Endothelial cell of umbilical vein (primary cell): ENCODE data around the gene MC4R. TPM values are rescaled to one million over a fixed set of nuclear protein-coding genes. Genes with fewer than 3 reads are reported as not detected.
"Not testable (repeated sequence)": the region's sequence is repeated elsewhere in the genome, so short reads cannot be mapped to it uniquely, and the experiment has no call there.

Experiments used
- Bru-seq: library from RNA; stranded (reverse); fragments of 400-500 nt; gene quantifications from one replicate; lab custom pipeline; 2021; lab: Mats Ljungman, UMichigan
- BruChase-seq, 2 experiments: library from RNA; stranded (reverse); fragments of 400-500 nt; gene quantifications; one replicate each; lab custom pipeline; 2021; lab: Mats Ljungman, UMichigan
- BruUV-seq: library from RNA; stranded (reverse); fragments of 400-500 nt; replicated peaks from 2 replicates; lab custom pipeline; 2021; lab: Mats Ljungman, UMichigan
- CTCF ChIA-PET: fragments of 300-600, 350-600 bp; sonication (Branson Sonifier 250); formaldehyde crosslinking; loops from one replicate; lab custom pipeline; 2021; ENCODE audit warnings: antibody characterized with exemption, inconsistent platforms; lab: Charles Lee
- POLR2A ChIA-PET: fragments of 300-600, 350-600 bp; sonication (Branson Sonifier 250); formaldehyde crosslinking; loops from one replicate; lab custom pipeline; 2021; ENCODE audit warnings: antibody characterized with exemption, inconsistent platforms; lab: Charles Lee
- DNase-seq: peaks from one replicate; pipeline ENCODE4 v3.0.0-alpha.2; 2011; ENCODE audit warnings: low read depth, low spot score
- FAIRE-seq: peaks from 2 replicates; lab custom pipeline; 2011; peaks lifted over from hg19 to GRCh38; lab: Jason Lieb, UNC
- H2AFZ ChIP-seq: 2 replicates; pipeline ENCODE4 v1.6.0; 2012; ENCODE audit warnings: low read depth, low read length, control low read depth, inconsistent platforms
- H3K27ac ChIP-seq: 2 replicates; pipeline ENCODE4 v1.5.1; 2011; ENCODE audit warnings: low read depth, mild to moderate bottlenecking, control low read depth, low read length, moderate library complexity; ENCODE audit not compliant: insufficient read depth
- H3K27me3 ChIP-seq, 2 experiments: 2 replicates each; pipeline versions ENCODE4 v1.6.0 to v1.6.1; 2011; ENCODE audit warnings: low read length in 2 of 2, mixed read lengths in 1 of 2; ENCODE audit not compliant: control insufficient read depth in 2 of 2, insufficient read depth in 2 of 2
- H3K36me3 ChIP-seq, 2 experiments: 2 replicates in 1 of 2; 3 replicates in 1 of 2; pipeline ENCODE4 v1.5.1; 2011; ENCODE audit warnings: low read length in 2 of 2, mild to moderate bottlenecking in 1 of 2, moderate library complexity in 1 of 2; ENCODE audit not compliant: control insufficient read depth in 2 of 2, insufficient read depth in 2 of 2; ENCODE audit errors: extremely low read depth in 1 of 2
- H3K4me1 ChIP-seq: 3 replicates; pipeline ENCODE4 v1.5.1; 2011; ENCODE audit warnings: mild to moderate bottlenecking, low read length; ENCODE audit not compliant: control insufficient read depth, insufficient read depth; ENCODE audit errors: extremely low read depth
- H3K4me2 ChIP-seq: 2 replicates; pipeline ENCODE4 v1.6.1; 2011; ENCODE audit warnings: low read length, control low read depth, mixed read lengths; ENCODE audit not compliant: insufficient read depth
- H3K4me3 ChIP-seq, 3 experiments: fragments of 200-600 bp in 1 of 3; sonication (generic), shearing (Covaris generic) in 1 of 3; replicated peaks in 1 of 3; 2 replicates each; pipeline ENCODE4 v1.5.1; 2011 to 2016; ENCODE audit warnings: control low read depth in 3 of 3, low read length in 3 of 3, mild to moderate bottlenecking in 2 of 3, inconsistent platforms in 1 of 3, low read depth in 1 of 3, moderate library complexity in 1 of 3; ENCODE audit not compliant: insufficient read depth in 1 of 3
- H3K79me2 ChIP-seq: 2 replicates; pipeline ENCODE4 v1.6.0; 2012; ENCODE audit warnings: low read length, inconsistent platforms; ENCODE audit not compliant: control insufficient read depth, insufficient read depth
- H3K9ac ChIP-seq: replicated peaks from 2 replicates; pipeline ENCODE3; 2011; ENCODE audit warnings: low read length, control low read depth; ENCODE audit not compliant: insufficient read depth; ENCODE audit errors: extremely low read depth
- H3K9me1 ChIP-seq: replicated peaks from 3 replicates; pipeline ENCODE4 v1.6.0; 2011; ENCODE audit warnings: mild to moderate bottlenecking, low read length; ENCODE audit not compliant: control insufficient read depth, insufficient read depth; ENCODE audit errors: extremely low read depth
- H3K9me3 ChIP-seq: replicated peaks from 2 replicates; pipeline ENCODE4 v1.5.1; 2012; ENCODE audit warnings: low read length, inconsistent platforms; ENCODE audit not compliant: control insufficient read depth, insufficient read depth
- H4K20me1 ChIP-seq: replicated peaks from 2 replicates; pipeline ENCODE3; 2011; ENCODE audit warnings: mild to moderate bottlenecking, low read length; ENCODE audit not compliant: control insufficient read depth, insufficient read depth; ENCODE audit errors: extremely low read depth
- CTCF ChIP-seq, 2 donors: IDR thresholded peaks; 1 replicate in 1 of 2; 2 replicates in 1 of 2; pipeline ENCODE4 v1.5.1; 2011; ENCODE audit warnings: low read length in 2 of 2, mild to moderate bottlenecking in 2 of 2, moderate library complexity in 2 of 2, control low read depth in 1 of 2, inconsistent platforms in 1 of 2, low read depth in 1 of 2; ENCODE audit not compliant: insufficient read depth in 1 of 2; ENCODE audit errors: extremely low read depth in 1 of 2
- EZH2 ChIP-seq: IDR thresholded peaks from 2 replicates; pipeline ENCODE4 v1.6.1; 2012; ENCODE audit warnings: borderline replicate concordance, low read depth, mild to moderate bottlenecking, moderate library complexity, low read length, inconsistent platforms; ENCODE audit not compliant: severe bottlenecking
- FOS ChIP-seq: IDR thresholded peaks from 2 replicates; pipeline ENCODE4 v1.6.1; 2011; ENCODE audit warnings: mild to moderate bottlenecking, low read length, moderate library complexity, borderline replicate concordance; ENCODE audit not compliant: insufficient read depth
- GATA2 ChIP-seq: IDR thresholded peaks from 2 replicates; pipeline ENCODE4 v1.7.0; 2011; ENCODE audit warnings: low read depth, mild to moderate bottlenecking, moderate library complexity, mixed read lengths, low read length; ENCODE audit not compliant: insufficient read length, insufficient read depth
- JUN ChIP-seq: IDR thresholded peaks from 2 replicates; pipeline ENCODE4 v1.6.1; 2011; ENCODE audit warnings: borderline replicate concordance, low read depth; ENCODE audit not compliant: insufficient read length, insufficient read depth
- MAX ChIP-seq: IDR thresholded peaks from 2 replicates; pipeline ENCODE4 v1.6.1; 2011; ENCODE audit not compliant: insufficient read depth, insufficient read length
- MYC ChIP-seq: IDR thresholded peaks from one replicate; pipeline ENCODE4 v1.6.1; 2011; ENCODE audit warnings: mild to moderate bottlenecking, low read depth, low read length
- POLR2A ChIP-seq: IDR thresholded peaks from 2 replicates; pipeline ENCODE4 v1.6.1; 2012; ENCODE audit warnings: low read depth, mild to moderate bottlenecking, control low read depth, low read length
- POLR2AphosphoS5 ChIP-seq: IDR thresholded peaks from 2 replicates; pipeline ENCODE4 v1.6.1; 2012; ENCODE audit warnings: low read depth, mild to moderate bottlenecking, control low read depth, low read length, moderate library complexity; ENCODE audit not compliant: insufficient read depth
- dilution Hi-C: fragments of 300-500 bp; cut with MboI; formaldehyde crosslinking; loops from one replicate; pipeline ENCODE4 v1.15.0; 2019; ENCODE audit warnings: low sequenced_read_pairs; ENCODE audit not compliant: extremely low pct_ligation_motif_present
- intact Hi-C: fragments of 100-400 bp; cut with micrococcal nuclease; formaldehyde crosslinking; loops from one replicate; pipeline ENCODE4 v1.10.0; 2022
- long read RNA-seq: library from polyadenylated mRNA; stranded (forward); transcript quantifications from one replicate; pipeline ENCODE4 v2.0.0, GENCODE V29; 2021
- polyA minus RNA-seq, 3 experiments: library from RNA; depleted of rRNA, polyadenylated mRNA; stranded (reverse); fragments of >200 nt; gene quantifications; 1 replicate in 1 of 3; 2 replicates in 2 of 3; pipeline ENCODE4 v1.2.3, GENCODE V29; 2011
- polyA plus RNA-seq, 4 experiments: library from polyadenylated mRNA; depleted of rRNA in 3 of 4; stranded (reverse) in 3 of 4; unstranded in 1 of 4; fragments of >200 nt; gene quantifications; 2 replicates each; pipeline versions ENCODE4 v1.2.1 to v1.2.3, GENCODE V29; 2011 to 2012; ENCODE audit warnings: missing spikeins in 1 of 4
- total RNA-seq: library from RNA; stranded (reverse); gene quantifications from 2 replicates; pipeline ENCODE4 v1.2.3, GENCODE V29; 2021

Gene MC4R
- total RNA-seq: not detected in 2 replicates
- polyA plus RNA-seq: not detected in 2 replicates
- polyA plus RNA-seq (2011; cell fraction: cytosol; rRNA removed): not detected in 2 replicates
- polyA plus RNA-seq (2011; cell fraction: nucleus; rRNA removed): not detected in 2 replicates
- not detected in 2 replicates for polyA plus RNA-seq (2012)
- not detected in 2 replicates for polyA minus RNA-seq
- polyA minus RNA-seq (2011; cell fraction: cytosol; rRNA and poly(A)+ RNA removed): not detected
- polyA minus RNA-seq (2011; cell fraction: nucleus; rRNA and poly(A)+ RNA removed): not detected in 2 replicates
- not detected for Bru-seq, nascent RNA
- not detected for BruChase-seq, experiment 1, labeled RNA remaining after a 6-hour chase
- BruChase-seq, experiment 2, labeled RNA remaining after a 2-hour chase: not detected
- long read RNA-seq: 0 reads

DNA sequence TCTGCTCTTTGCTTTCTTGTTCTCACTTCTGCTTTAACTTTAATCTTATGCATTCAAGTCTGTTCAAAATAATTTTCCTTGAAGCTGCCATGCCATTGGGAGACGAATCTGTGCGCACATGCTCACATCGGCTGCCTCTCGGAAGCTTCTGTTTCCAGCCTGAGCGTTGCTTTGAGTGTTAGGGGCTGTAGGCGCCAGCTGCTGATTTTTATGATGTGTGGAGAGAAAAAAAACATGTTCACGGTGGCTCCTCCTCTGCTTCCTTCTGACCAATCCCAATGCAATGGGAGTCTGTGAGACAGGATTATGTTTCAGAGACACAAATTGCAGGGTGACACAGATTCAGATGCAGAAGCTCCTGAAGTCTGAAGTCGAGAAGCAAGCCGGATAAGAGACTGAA lies at the start of gene MC4R:
MC4R (minus strand) TSS at position 180 of the 400 bp plus-strand sequence. CDS start 426 bp downstream, outside the sequence.
- Histone ChIP-seq H3K4me3 (no peak within 1 kb of the TSS), H3K9me3 (peaks cover 7% of the 10 kb centered on the region), H4K20me1 (no peaks in the 10 kb centered on the region), H3K9ac (no peak within 1 kb of the TSS), H2AFZ (no peak within 1 kb of the TSS), H3K4me2 (no peak within 1 kb of the TSS), H3K36me3 (no peaks in the 10 kb centered on the region), H3K79me2 (no peaks in the 10 kb centered on the region), H3K4me1 (no peaks in the 10 kb centered on the region), H3K9me1 (no peaks in the 10 kb centered on the region), H3K27me3 (no peaks in the 10 kb centered on the region), H3K27ac (no peak within 1 kb of the TSS)
- ChIA-PET CTCF (interaction anchor here (0.6 kb wide), 1 partner anchor 11 kb away, joined by 3 read pairs; no protein-coding TSS in a partner anchor), POLR2A (no interaction called here)
- FAIRE-seq (no peak), DNase-seq (no peak)
- TF ChIP-seq MYC (no peak), GATA2 (no peak), FOS (no peak), POLR2A (no peak), CTCF (IDR thresholded peaks at IDR 0.05; ENCODE audit: extremely low read depth in 1 of 2, insufficient read depth in 1 of 2, low read depth in 1 of 2, low read length in 2 of 2) (no peak), JUN (no peak), POLR2AphosphoS5 (no peak), MAX (no peak), EZH2 (no peak)
- dilution Hi-C loops (no loop called here), intact Hi-C loops (loop anchor here (1.0 kb wide), 1 partner anchor 29 kb away; no protein-coding TSS in a partner anchor)
- BruUV-seq: no TSS peak

DNA sequence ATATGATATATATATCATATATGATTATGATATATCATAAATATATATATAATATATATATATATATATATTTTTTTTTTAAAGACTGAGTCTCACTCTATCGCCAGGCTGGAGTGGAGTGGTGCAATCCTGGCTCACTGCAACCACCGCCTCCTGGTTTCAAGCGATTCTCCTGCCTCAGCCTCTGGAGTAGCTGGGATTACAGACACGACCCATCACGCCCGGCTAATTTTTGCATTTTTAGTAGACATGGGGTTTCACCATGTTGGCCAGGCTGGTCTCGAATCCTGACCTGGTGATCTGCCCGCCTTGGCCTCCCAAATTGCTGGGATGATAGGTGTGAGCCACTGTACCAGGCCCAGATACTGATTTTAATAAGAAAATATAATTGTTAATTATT lies 49.7 kb upstream of the MC4R start:
- BruUV-seq, CTCF ChIA-PET, DNase-seq, H4K20me1 ChIP-seq, dilution Hi-C loops, H3K36me3 ChIP-seq, H3K27me3 ChIP-seq, H3K9me1 ChIP-seq, H3K9me3 ChIP-seq, POLR2A ChIA-PET, H3K4me1 ChIP-seq, H2AFZ ChIP-seq, H3K4me2 ChIP-seq, H3K4me3 ChIP-seq, H3K9ac ChIP-seq, H3K27ac ChIP-seq, H3K79me2 ChIP-seq, intact Hi-C loops, FAIRE-seq: not testable (repeated sequence)
